A673 (cell line): Measurements from ENCODE around the gene PELO. TPM values are rescaled to one million over a fixed set of nuclear protein-coding genes. Genes with fewer than 3 reads are reported as not detected.
"Not testable (repeated sequence)": the region's sequence is repeated elsewhere in the genome, so short reads cannot be mapped to it uniquely, and the experiment has no call there.

Source experiments
- BruUV-seq: library from RNA; stranded (reverse); fragments of 400-500 nt; replicated peaks from 2 replicates; lab custom pipeline; 2021; lab: Mats Ljungman, UMichigan
- CTCF ChIA-PET: fragments of 300-600 bp; sonication (Branson Sonifier 250); formaldehyde crosslinking; loops from one replicate; lab custom pipeline; 2022; ENCODE audit warnings: antibody characterized with exemption; lab: Charles Lee
- POLR2A ChIA-PET: fragments of 300-600 bp; sonication (Branson Sonifier 250); formaldehyde crosslinking; loops from one replicate; lab custom pipeline; 2022; ENCODE audit warnings: antibody characterized with exemption; ENCODE audit not compliant: low non-redundant PET; lab: Charles Lee
- DNase-seq: peaks from one replicate; pipeline ENCODE4 v3.0.0-alpha.2; 2015; ENCODE audit warnings: low spot score
- H3K27ac ChIP-seq: fragments of 200-600 bp; sonication (generic); 2 replicates; pipeline ENCODE4 v1.5.1; 2016; ENCODE audit warnings: mixed run types, low read depth, mild to moderate bottlenecking, mixed read lengths, antibody characterized with exemption, low read length; ENCODE audit not compliant: poor library complexity, severe bottlenecking
- H3K27me3 ChIP-seq: fragments of 200-600 bp; sonication (generic); replicated peaks from 2 replicates; pipeline ENCODE4 v1.6.1; 2017; ENCODE audit warnings: mixed run types, low read depth, mild to moderate bottlenecking, mixed read lengths, antibody characterized with exemption, low read length; ENCODE audit not compliant: insufficient read depth, poor library complexity
- H3K36me3 ChIP-seq: fragments of 200-600 bp; sonication (generic); 2 replicates; pipeline ENCODE4 v1.6.1; 2016; ENCODE audit warnings: mixed run types, mild to moderate bottlenecking, mixed read lengths, antibody characterized with exemption, low read length; ENCODE audit not compliant: insufficient read depth, poor library complexity, severe bottlenecking
- H3K4me1 ChIP-seq: fragments of 200-600 bp; sonication (generic); 2 replicates; pipeline ENCODE4 v1.6.1; 2017; ENCODE audit warnings: mixed run types, mild to moderate bottlenecking, mixed read lengths, antibody characterized with exemption, low read length; ENCODE audit not compliant: insufficient read depth, poor library complexity, severe bottlenecking
- H3K4me3 ChIP-seq: fragments of 200-600 bp; sonication (generic); 2 replicates; pipeline ENCODE4 v1.5.1; 2016; ENCODE audit warnings: low read depth, mixed run types, mild to moderate bottlenecking, mixed read lengths, low read length; ENCODE audit not compliant: poor library complexity, severe bottlenecking
- H3K9me3 ChIP-seq: fragments of 200-600 bp; sonication (generic); 2 replicates; pipeline ENCODE4 v1.6.1; 2016; ENCODE audit warnings: mixed run types, low read depth, mild to moderate bottlenecking, mixed read lengths, antibody characterized with exemption, low read length; ENCODE audit not compliant: poor library complexity, severe bottlenecking
- CTCF ChIP-seq: fragments of 300-800, 200-600 bp; sonication (generic); conservative IDR thresholded peaks from 2 replicates; pipeline ENCODE4 v1.5.1; 2017; ENCODE audit warnings: low read depth, mild to moderate bottlenecking, antibody characterized with exemption, low read length, moderate library complexity, mixed read lengths
- EZH2 ChIP-seq: fragments of 200-600 bp; sonication (generic); IDR thresholded peaks from 2 replicates; pipeline ENCODE4 v1.6.1; 2017; ENCODE audit warnings: borderline replicate concordance, low read depth, mild to moderate bottlenecking, mixed read lengths, antibody characterized with exemption, low read length; ENCODE audit not compliant: poor library complexity, severe bottlenecking
- intact Hi-C: fragments of 100-400 bp; cut with micrococcal nuclease; formaldehyde crosslinking; loops from one replicate; pipeline ENCODE4 v1.10.0; 2022; ENCODE audit not compliant: unreplicated experiment
- total RNA-seq: library from RNA; stranded (reverse); gene quantifications from 2 replicates; pipeline ENCODE4 v1.2.3, GENCODE V29; 2021

PELO gene
- total RNA-seq, 1 experiment from 2014 or later = 20.3 TPM

GRCh38 chr5:52743012-52743411 lies 44.7 kb upstream of the PELO start:
- intact Hi-C loops = no loop called here
- BruUV-seq = no TSS peak
- Histone ChIP-seq H3K4me1 (peaks cover 29% of the 10 kb centered on the region), H3K27ac (no peak overlapping the region), H3K27me3 (no peaks in the 10 kb centered on the region), H3K36me3 (no peaks in the 10 kb centered on the region), H3K9me3 (no peaks in the 10 kb centered on the region), H3K4me3 (no peak overlapping the region)
- TF ChIP-seq EZH2 = no peak
- no peak for TF ChIP-seq CTCF
- peak; percentile 90 for DNase-seq
- ChIA-PET POLR2A (no interaction called here), CTCF (no interaction called here)

GRCh38 chr5:52743529-52743928 lies 44.2 kb upstream of the PELO start:
- DNase-seq = no peak
- Histone ChIP-seq H3K27me3 (no peaks in the 10 kb centered on the region), H3K9me3 (no peaks in the 10 kb centered on the region), H3K36me3 (no peaks in the 10 kb centered on the region), H3K4me1 (peaks cover 29% of the 10 kb centered on the region), H3K4me3 (no peak overlapping the region), H3K27ac (no peak overlapping the region)
- ChIA-PET CTCF (no interaction called here), POLR2A (no interaction called here)
- no peak for TF ChIP-seq CTCF
- TF ChIP-seq EZH2 = no peak
- no TSS peak for BruUV-seq
- intact Hi-C loops = no loop called here

- no peaks in the 10 kb centered on the region for H3K27me3 ChIP-seq
- ChIA-PET POLR2A (no interaction called here), CTCF (no interaction called here)
- no peaks in the 10 kb centered on the region for H3K9me3 ChIP-seq
- H3K36me3 ChIP-seq = no peaks in the 10 kb centered on the region
- no peak overlapping the region for H3K4me3 ChIP-seq
- H3K4me1 ChIP-seq = peaks cover 29% of the 10 kb centered on the region
- intact Hi-C loops = no loop called here
- no peak for TF ChIP-seq CTCF
- no peak for TF ChIP-seq EZH2
- H3K27ac ChIP-seq = no peak overlapping the region
- no TSS peak for BruUV-seq
- DNase-seq = peak; percentile 32
Observed at GRCh38 chr5:52743970-52744369, 43.7 kb upstream of the PELO start.

- H3K9me3 ChIP-seq, H3K36me3 ChIP-seq, BruUV-seq, intact Hi-C loops, H3K4me3 ChIP-seq, H3K27ac ChIP-seq, H3K27me3 ChIP-seq, POLR2A ChIA-PET, DNase-seq, CTCF ChIA-PET: not testable (repeated sequence)
- peaks cover 29% of the 10 kb centered on the region for H3K4me1 ChIP-seq
Observed at GRCh38 chr5:52744867-52745458, 42.8 kb upstream of the PELO start.
